MM.1S (cell line): ENCODE results near the gene PRSS8.

Experiments
- EZH2 ChIP-seq: fragments of 300-600 bp; sonication (generic); optimal IDR thresholded peaks from 2 replicates; pipeline ENCODE3; 2017; ENCODE audit warnings: low read depth, mild to moderate bottlenecking, antibody characterized with exemption, low read length, mixed read lengths
- EZH2phosphoT487 ChIP-seq: fragments of 300-600 bp; sonication (generic); IDR thresholded peaks from 2 replicates; pipeline ENCODE4 v1.6.1; 2018; ENCODE audit warnings: antibody characterized with exemption, low read length

DNA sequence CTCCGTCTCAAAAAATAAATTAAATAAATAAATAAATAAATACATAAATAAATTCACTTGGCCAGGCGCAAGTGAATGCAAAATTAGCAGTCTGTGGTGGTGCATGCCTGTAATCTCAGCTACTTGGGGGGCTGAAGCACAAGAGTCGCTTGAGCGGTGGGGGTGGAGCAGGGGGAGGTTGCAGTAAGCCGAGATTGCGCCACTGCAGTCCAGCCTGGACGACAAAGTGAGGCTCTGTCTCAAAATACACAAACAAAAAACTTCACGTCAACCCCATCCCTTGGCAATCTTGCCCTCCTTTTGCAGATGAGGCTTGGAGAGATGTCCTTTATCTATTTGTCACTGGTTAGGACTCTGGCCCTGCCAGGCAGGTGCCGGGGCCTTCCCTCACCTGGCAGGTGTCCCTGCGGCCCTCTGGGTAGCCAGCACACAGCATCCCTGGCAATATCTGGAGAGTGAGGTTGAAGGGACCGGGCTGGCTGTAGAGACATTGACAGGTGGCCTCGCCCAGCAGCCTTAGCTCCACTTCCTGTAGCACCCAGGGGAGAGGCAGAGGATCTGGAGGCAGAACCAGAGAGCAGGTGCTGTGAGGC lies 10.0 kb upstream of the PRSS8 start:
- TF ChIP-seq EZH2phosphoT487, result no peak
- no peak for TF ChIP-seq EZH2
